ENCODE measurements around the gene TMEM231.

Gene TMEM231

DNA sequence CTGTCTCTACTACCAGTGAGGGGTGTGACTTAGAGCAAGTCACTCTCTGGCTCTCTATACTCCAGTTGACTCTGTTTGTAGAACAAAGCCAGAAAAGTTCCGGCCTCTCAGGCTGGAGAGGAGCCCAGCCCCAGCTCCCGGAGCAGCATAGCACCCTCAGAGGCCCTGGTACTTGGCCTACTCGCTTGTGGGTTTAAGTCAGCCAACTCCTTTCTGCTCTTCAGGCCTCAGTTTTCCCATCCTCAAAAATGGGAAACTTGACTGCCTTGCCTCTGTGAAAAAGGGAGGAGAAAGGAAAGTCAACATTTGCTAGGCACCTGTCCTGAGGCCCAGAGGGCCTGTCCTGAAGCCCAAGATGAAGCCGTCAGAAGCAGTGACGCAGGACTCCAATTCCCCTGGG lies 61.9 kb downstream of the TMEM231 start:
- DNase-seq (ENCODE audit: low spot score) = no peak
- TF ChIP-seq, protein P1, sequence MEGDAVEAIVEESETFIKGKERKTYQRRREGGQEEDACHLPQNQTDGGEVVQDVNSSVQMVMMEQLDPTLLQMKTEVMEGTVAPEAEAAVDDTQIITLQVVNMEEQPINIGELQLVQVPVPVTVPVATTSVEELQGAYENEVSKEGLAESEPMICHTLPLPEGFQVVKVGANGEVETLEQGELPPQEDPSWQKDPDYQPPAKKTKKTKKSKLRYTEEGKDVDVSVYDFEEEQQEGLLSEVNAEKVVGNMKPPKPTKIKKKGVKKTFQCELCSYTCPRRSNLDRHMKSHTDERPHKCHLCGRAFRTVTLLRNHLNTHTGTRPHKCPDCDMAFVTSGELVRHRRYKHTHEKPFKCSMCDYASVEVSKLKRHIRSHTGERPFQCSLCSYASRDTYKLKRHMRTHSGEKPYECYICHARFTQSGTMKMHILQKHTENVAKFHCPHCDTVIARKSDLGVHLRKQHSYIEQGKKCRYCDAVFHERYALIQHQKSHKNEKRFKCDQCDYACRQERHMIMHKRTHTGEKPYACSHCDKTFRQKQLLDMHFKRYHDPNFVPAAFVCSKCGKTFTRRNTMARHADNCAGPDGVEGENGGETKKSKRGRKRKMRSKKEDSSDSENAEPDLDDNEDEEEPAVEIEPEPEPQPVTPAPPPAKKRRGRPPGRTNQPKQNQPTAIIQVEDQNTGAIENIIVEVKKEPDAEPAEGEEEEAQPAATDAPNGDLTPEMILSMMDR (IDR thresholded peaks at IDR 0.05; ENCODE audit: extremely low read depth, missing control alignments) = no peak

DNA sequence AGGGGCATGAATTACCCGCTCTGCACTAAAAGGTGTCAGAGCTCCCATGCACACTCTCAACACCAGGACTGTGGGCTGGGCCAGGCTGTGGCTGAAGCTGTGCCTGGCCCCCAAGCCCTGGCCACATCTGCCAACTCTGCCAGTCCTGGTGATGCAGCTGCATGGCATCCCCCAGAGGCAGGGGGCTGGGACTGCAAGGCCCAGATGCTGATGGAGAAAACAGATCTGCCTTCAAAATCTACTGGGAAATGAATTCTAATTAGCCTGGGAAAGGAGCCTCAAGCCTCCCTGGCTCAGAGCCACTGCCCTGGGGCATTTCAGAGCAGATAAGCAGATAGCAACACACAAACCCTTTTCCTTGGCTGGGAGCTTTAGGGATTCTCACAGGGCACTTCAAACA lies 64.2 kb downstream of the TMEM231 start:
- TF ChIP-seq, protein P1 (IDR thresholded peaks at IDR 0.05; ENCODE audit: extremely low read depth, missing control alignments) = no peak
- DNase-seq (ENCODE audit: low spot score) = no peak

DNA sequence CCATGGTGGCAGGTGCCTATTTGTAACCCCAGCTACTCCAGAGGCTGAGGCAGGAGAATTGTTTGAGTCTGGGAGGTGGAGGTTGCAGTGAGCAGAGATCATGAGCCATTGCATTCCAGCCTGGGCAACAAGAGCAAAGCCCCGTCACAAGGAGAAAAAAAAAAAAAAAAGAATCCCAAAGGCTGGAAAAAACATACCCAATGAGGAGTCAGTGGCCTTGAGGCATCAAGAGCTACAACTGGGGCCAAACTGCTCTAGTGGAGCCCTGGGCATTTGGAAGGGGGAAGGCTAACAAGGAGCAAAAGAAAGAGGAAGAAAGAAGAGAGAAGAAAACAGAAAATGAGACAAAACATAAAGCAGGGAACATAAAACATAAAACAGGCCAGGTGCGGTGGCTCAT lies 67.7 kb downstream of the TMEM231 start:
- TF ChIP-seq, protein P1 (IDR thresholded peaks at IDR 0.05; ENCODE audit: extremely low read depth, missing control alignments) = no peak
- no peak for DNase-seq (ENCODE audit: low spot score)

All from GM20000 (cell line).